Measurements from ENCODE around the gene OPCML.

DNA sequence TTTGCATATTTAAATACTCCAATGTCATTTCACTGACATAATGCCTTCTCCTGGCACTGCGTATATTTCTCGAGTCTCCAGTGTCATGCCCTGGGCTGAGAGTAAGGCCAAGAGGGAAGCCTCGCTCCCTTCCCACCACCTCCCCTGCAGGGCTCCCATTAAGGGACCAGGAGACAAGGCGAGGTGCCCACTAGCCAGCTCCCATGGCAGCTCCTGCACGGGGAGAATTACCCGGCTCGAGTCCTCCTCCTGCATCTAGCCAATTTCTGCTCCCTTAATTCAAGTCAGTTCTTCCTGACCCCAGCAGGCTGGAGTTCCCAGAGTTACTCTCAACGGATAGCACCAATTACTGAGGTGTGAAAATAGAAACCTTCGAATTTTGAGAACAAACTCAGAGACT, 31.9 kb downstream of the OPCML start:
- TF ChIP-seq, protein P1, sequence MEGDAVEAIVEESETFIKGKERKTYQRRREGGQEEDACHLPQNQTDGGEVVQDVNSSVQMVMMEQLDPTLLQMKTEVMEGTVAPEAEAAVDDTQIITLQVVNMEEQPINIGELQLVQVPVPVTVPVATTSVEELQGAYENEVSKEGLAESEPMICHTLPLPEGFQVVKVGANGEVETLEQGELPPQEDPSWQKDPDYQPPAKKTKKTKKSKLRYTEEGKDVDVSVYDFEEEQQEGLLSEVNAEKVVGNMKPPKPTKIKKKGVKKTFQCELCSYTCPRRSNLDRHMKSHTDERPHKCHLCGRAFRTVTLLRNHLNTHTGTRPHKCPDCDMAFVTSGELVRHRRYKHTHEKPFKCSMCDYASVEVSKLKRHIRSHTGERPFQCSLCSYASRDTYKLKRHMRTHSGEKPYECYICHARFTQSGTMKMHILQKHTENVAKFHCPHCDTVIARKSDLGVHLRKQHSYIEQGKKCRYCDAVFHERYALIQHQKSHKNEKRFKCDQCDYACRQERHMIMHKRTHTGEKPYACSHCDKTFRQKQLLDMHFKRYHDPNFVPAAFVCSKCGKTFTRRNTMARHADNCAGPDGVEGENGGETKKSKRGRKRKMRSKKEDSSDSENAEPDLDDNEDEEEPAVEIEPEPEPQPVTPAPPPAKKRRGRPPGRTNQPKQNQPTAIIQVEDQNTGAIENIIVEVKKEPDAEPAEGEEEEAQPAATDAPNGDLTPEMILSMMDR (conservative IDR thresholded peaks at IDR 0.05; ENCODE audit: low read depth, low read length): no peak
- no peak for TF ChIP-seq EZH2phosphoT487 (IDR thresholded peaks at IDR 0.05; ENCODE audit: borderline replicate concordance, low read length)

All from PC-3 (cell line).